HG03457 (cell line): ENCODE results near the gene SLC44A3.

Experiments used
- ATAC-seq: cut with Tn5 transposase; IDR thresholded peaks from one replicate; pipeline ENCODE4 v1.9.1; 2021; ENCODE audit warnings: moderate number of reproducible peaks; ENCODE audit not compliant: unreplicated experiment

The SLC44A3 gene

GRCh38 chr1:94799206-94799605, 21.0 kb upstream of the SLC44A3 start:
- ATAC-seq, result no peak

- ATAC-seq, result no peak
Observed at GRCh38 chr1:94801919-94802546, 18.1 kb upstream of the SLC44A3 start.

GRCh38 chr1:94803106-94803505, 17.1 kb upstream of the SLC44A3 start:
- no peak for ATAC-seq

- no peak for ATAC-seq
Observed at GRCh38 chr1:94803517-94804441, 16.4 kb upstream of the SLC44A3 start.

- ATAC-seq, result no peak
Observed at GRCh38 chr1:94804442-94804837, 15.7 kb upstream of the SLC44A3 start.

GRCh38 chr1:94805912-94806311, 14.2 kb upstream of the SLC44A3 start:
- ATAC-seq, result no peak

- ATAC-seq, result no peak
Observed at GRCh38 chr1:94806441-94806871, 13.7 kb upstream of the SLC44A3 start.

- ATAC-seq, result no peak
Observed at GRCh38 chr1:94807742-94808491, 12.2 kb upstream of the SLC44A3 start.

- no peak for ATAC-seq
Observed at GRCh38 chr1:94808669-94809068, 11.5 kb upstream of the SLC44A3 start.

GRCh38 chr1:94812985-94813384, 7.2 kb upstream of the SLC44A3 start:
- no peak for ATAC-seq

GRCh38 chr1:94816030-94816429, 4.1 kb upstream of the SLC44A3 start:
- ATAC-seq, result no peak

- no peak for ATAC-seq
Observed at GRCh38 chr1:94817712-94818111, 2.4 kb upstream of the SLC44A3 start.

GRCh38 chr1:94819238-94819944, 766 bp upstream of the SLC44A3 start:
- ATAC-seq, result no peak

- ATAC-seq, result no peak
Observed at GRCh38 chr1:94820936-94821335, 779 bp downstream of the SLC44A3 start.

GRCh38 chr1:94821636-94822305, 1.6 kb downstream of the SLC44A3 start:
- ATAC-seq, result no peak

GRCh38 chr1:94823116-94823515, 3.0 kb downstream of the SLC44A3 start:
- no peak for ATAC-seq

GRCh38 chr1:94825936-94826335, 5.8 kb downstream of the SLC44A3 start:
- ATAC-seq, result no peak

- ATAC-seq, result no peak
Observed at GRCh38 chr1:94827434-94827833, 7.3 kb downstream of the SLC44A3 start.

- no peak for ATAC-seq
Observed at GRCh38 chr1:94828251-94828650, 8.1 kb downstream of the SLC44A3 start.

GRCh38 chr1:94831641-94832040, 11.5 kb downstream of the SLC44A3 start:
- ATAC-seq, result no peak
